HG02588 (cell line): Measurements from ENCODE around the gene ARMH4.

Source experiments
- ATAC-seq: cut with Tn5 transposase; IDR thresholded peaks from one replicate; pipeline ENCODE4 v1.9.1; 2021; ENCODE audit warnings: mild to moderate bottlenecking, moderate library complexity; ENCODE audit not compliant: unreplicated experiment

Gene ARMH4

DNA sequence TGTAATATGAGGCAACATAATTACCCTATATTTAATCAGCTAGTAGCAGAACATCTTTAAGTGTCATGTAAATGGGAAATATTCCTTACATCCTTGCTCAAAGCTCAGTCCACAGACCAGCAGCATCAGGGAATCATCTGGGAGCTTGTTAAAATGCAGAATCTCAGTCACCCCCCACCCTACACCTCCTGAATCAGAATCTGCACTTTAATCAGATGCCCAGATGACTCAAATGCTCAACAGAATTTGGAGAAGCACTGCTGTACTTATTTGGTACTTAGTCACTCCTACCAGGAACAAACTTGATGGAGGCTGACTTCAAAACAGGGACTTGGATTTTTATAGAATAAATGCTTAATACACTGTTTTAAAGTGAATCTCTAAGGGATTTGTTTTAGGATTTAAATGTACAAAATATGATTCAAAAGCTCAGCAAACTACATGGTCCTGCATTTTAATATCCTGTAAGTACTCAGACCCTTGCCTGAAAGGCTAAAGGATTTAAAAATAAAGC lies 96.5 kb downstream of the ARMH4 start:
- no peak for ATAC-seq

- no peak for ATAC-seq
These were observed 97.9 kb downstream of the ARMH4 start for GRCh38 chr14:58054100-58054499.

DNA sequence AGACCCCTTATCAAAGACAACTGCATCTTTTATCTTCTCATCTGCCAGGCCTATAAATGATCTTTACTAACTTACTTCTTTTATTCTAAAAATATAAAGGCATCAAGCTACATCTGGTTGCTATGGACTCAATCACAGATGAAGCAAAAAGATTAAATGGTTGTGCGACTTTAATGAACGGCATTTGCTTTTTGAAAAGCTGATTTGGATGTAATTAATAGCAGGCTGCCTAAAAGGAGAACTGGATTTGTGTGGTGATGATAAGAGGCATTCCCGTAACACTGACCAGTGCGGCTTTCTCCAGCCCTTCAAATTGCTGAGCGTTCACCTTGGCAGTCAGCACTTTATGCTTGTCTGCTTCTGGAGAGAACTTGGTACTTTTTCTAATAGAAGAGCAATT lies 103.8 kb downstream of the ARMH4 start:
- no peak for ATAC-seq

DNA sequence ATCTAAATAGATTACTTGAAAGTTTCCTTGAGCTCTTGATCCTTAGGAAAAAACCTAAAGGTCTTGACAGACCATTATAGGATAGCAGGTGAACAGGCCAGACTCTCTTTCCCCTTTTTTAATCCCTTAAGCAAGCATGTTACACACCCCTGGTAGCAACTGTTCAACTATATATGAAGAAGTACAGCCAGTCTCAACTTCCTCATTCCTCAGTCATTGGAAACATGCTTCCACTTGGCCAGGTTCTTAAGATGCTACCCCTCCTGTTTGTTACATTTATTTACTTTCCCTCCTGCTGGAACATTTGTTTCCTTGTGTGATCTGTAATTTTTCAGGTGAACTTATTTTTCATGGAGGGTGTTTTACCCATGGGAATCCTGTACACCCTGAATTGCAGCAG lies 124.1 kb downstream of the ARMH4 start:
- ATAC-seq: no peak

GRCh38 chr14:58026967-58027366 lies 125.0 kb downstream of the ARMH4 start:
- ATAC-seq: no peak

GRCh38 chr14:58026219-58026618 lies 125.8 kb downstream of the ARMH4 start:
- ATAC-seq: no peak

DNA sequence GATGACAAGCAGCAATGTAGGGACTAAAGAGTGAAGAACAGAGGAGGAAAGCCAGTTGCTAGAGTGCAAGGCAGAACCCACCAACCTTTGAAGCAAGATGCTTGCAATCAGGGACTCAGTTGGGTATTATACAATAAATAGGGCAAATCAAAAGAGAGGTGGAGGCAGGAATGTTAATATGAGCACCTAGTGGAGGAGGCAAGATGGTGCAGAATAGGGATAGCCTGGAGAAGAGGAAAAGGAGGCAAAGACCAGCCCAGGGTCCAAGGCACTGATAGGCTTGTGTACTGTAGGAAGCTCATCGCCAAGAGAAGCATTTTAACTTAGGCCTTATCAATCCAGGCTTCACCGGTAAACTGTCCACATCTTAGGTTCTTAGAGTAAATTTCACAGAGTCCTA lies 137.2 kb downstream of the ARMH4 start:
- ATAC-seq: no peak

DNA sequence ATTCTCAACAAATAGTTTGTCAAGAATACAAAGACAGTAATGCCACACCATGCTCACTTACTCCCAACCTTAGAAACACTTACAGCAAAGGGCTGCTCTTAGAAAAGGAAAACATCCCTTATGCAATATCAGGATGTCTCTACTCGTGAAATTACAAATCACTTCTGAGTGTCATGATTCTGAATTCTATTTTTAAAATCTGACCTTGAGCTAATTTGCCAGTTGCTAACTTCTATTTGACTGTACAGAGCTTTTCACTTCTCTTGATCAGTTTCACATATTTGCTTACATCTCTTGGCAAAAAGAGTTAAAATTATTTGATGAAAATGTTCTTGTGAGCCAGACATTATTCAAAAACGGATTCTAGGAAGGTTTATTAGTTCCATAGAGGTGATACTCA lies 149.4 kb downstream of the ARMH4 start:
- ATAC-seq: no peak

DNA sequence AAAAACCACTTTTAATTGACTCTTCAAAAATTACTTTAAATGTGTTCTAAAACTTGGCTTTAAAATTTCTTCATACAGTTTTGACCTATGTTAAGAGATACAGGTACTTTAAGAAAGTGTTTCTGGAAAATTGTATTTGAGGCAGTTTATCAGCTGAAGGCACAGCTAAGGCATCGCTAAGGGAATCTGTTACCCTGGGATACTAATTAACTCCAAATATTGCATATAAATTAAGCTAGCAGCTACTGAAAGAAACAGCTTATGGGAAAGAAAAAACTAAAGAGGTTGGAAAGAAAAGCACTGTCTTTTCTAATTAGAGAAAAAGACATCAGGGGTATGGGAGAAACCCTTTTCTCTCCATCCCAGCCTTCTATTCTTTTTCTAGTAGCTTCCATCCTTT lies 152.0 kb downstream of the ARMH4 start:
- no peak for ATAC-seq

DNA sequence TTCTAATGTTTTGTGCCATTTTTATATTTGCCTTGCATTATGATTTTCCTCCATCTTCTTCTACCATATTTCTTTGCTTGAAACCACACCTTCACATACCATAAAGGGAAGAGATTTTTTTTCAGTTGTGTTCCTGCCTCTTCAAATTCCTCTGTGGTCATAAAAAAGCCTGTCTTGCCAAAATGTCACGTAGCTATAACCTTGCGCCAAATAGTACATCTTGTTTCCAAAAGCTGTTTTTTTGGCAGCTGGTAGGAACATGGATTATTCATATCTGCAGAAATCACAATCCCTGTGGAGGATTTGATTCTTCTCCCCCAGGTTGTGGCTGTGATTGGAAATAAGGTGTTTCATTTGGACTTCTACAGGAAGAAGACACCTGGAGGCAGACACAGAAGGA lies 152.5 kb downstream of the ARMH4 start:
- no peak for ATAC-seq

DNA sequence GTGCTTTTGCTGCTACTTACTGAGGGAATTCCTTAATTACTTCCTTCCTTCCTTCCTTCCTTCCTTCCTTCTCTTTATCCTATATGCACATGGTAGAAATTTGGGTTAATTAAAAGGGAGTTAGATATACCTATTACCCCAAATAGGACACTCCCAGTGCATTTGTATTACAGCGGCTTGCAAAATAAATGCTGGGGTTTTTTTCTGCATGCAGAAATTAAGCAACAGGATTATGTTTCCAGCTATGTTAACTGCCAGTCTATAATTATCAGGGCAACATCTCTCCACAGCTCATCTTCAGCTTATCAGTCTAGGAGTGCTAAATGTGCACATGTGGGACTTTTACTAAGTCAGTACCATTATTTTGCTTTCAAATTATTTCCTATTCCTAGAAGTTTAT lies 153.2 kb downstream of the ARMH4 start:
- ATAC-seq: no peak

DNA sequence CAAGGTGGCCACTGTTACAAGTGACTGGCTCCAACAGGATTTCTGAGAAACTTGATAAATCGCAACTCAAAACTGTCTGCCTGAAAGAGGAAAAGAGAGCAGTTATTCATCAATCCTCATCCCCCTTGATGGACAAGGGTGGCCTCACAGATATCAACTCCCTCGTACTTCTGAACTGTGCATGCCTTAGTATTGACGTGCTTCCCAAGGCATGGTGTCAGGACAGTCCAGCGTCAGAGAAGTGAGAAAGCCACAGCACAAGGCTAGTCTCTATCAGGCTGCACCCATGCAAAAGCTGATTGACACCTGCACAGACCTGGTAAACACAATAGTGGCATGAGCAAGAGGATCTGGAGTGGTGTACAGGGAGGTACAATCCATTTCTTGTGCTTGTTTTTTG lies 160.7 kb downstream of the ARMH4 start:
- no peak for ATAC-seq

GRCh38 chr14:57988445-57988844 lies 163.6 kb downstream of the ARMH4 start:
- ATAC-seq: no peak

- no peak for ATAC-seq
These were observed 164.3 kb downstream of the ARMH4 start for GRCh38 chr14:57987596-57988300.

- ATAC-seq: no peak
These were observed 165.0 kb downstream of the ARMH4 start for GRCh38 chr14:57987051-57987450.

DNA sequence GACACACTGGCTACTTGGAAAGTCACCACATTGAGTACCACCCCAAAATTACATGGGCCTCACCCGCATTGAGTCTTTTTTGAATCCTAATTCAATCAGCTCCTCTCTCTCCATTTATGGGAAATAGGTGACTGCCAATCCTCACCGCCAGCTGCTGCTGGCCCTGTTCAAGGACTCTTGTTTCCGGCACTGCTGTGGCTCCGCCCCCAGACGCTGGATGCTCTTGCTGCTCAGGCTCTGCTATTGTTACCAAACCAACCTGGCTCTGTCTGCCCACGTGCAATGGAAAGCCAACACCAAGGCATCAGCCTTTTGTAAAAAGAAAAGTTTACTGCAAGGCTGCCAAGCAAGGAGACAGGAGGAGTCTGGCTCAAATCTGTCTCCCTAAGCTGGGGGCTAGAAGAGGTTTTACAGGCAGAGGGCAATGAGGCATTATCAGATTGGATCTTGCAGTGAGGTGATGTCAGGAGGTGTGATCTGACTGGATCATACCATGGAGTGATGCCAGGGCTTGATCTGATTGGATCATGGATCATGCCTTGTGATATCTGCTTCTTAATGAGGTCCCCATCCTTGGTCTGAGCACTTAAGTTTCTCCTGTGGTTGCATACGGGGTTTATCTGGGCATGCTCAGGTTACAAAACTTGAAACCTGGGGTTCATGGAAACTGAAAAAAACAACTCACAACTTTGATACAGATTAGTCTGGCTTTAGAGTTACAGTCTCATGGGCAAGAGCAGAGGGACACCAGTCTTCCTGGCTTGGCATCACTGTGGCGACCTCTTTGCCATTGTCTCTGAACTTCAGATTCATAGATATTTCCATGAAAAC lies 169.0 kb downstream of the ARMH4 start:
- no peak for ATAC-seq

DNA sequence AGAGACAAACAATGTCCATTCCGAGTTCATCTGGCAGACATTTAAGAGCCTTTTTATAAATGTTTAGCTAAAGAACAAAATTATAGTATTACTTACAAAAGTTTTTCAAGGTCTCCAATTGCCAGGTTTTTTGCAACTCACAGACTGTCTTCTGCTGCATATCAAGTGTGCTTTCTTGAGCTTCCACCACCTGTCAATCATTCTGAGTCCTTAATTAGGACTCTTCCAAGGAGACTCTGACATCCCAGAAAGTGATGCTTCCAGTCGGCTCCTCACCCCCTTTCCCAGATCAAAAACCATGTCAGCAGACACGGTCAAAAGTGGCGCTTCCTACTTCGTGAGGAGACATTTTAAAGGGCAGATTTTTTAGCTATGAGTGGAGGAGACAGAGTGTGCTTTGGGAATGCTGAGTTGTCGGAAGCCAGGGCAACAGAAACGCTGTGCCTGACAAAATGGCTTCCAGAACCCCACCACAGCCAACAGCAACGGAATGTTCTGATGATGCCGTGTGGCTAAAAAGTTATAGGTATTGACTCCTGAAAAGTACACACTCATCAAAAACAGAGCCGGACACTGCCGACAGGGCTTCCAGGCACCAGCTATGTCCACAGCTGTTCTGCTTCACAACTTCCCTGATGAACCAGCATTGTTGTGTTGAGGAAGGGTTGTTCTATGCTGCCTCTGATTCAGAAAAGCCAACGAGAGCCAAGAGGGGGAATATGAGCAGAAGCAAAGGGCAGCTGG lies 170.0 kb downstream of the ARMH4 start:
- ATAC-seq: no peak

- ATAC-seq: no peak
These were observed 172.5 kb downstream of the ARMH4 start for GRCh38 chr14:57979376-57980048.

DNA sequence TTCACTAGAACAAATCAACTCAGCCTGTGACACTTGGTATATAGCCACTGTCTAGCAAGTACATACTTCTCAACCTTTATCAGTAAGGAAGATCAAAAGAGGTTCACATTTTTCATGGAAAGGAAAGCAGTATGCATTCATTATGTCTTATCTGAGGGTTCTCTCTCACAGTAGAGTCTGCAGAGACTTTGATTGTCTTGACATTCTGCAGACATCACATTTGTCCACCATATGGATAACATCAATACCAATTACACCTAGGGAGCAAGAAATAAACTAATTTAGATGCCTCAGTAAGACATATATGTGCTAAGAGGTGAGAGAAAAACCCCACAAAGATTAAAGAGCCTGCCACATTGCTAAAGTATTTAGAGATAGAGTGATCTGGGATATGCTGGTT lies 175.3 kb downstream of the ARMH4 start:
- ATAC-seq: no peak

DNA sequence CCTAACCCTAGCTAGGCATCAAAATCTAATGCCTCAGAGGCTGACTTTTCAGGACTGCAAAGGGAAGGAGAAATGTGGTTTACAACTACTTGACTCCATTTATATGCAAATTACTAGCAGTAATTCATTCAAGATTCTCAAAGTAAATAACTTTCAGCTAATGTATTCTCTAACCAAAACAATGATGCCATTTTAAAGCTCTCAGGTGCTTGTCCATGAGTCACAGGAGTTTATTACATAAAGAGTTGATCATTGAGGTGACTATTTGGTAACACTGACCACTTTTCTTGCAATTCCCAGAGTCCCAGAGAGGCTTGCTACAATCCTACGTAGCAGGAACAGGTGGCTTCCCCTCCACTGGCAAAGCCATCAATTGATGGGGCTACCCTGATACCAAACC lies 177.1 kb downstream of the ARMH4 start:
- no peak for ATAC-seq

GRCh38 chr14:57970594-57970993 lies 181.4 kb downstream of the ARMH4 start:
- ATAC-seq: no peak
